ENCODE data around the gene ARHGAP21. TPM values are rescaled to one million over a fixed set of nuclear protein-coding genes. Genes with fewer than 3 reads are reported as not detected.
A peak's percentile ranks its signal among the peaks of the same experiment; 100 is the strongest.

The ARHGAP21 gene
- total RNA-seq, 4 donors from 2014 or later, result 15.3 to 59.1 (median 37.1) TPM

- H3K9me3 ChIP-seq, result no peaks in the 10 kb centered on the region
- H3K4me1 ChIP-seq, result peaks cover 0 to 32% (median 0%) of the 10 kb centered on the region in 3 donors
- 92 to 95% methylated on average over 3 of the region's 3 CpGs for WGBS, 2 donors
- H3K27ac ChIP-seq, result no peak overlapping the region
- no peak overlapping the region for H3K4me3 ChIP-seq
- H3K27me3 ChIP-seq, result no peaks in the 10 kb centered on the region
- intact Hi-C loops (cut with DNase I), result no loop called here
- TF ChIP-seq, protein P1, sequence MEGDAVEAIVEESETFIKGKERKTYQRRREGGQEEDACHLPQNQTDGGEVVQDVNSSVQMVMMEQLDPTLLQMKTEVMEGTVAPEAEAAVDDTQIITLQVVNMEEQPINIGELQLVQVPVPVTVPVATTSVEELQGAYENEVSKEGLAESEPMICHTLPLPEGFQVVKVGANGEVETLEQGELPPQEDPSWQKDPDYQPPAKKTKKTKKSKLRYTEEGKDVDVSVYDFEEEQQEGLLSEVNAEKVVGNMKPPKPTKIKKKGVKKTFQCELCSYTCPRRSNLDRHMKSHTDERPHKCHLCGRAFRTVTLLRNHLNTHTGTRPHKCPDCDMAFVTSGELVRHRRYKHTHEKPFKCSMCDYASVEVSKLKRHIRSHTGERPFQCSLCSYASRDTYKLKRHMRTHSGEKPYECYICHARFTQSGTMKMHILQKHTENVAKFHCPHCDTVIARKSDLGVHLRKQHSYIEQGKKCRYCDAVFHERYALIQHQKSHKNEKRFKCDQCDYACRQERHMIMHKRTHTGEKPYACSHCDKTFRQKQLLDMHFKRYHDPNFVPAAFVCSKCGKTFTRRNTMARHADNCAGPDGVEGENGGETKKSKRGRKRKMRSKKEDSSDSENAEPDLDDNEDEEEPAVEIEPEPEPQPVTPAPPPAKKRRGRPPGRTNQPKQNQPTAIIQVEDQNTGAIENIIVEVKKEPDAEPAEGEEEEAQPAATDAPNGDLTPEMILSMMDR (IDR thresholded peaks at IDR 0.05), result no peak
- TF ChIP-seq POLR2A (IDR thresholded peaks at IDR 0.05), result no peak
- no peaks in the 10 kb centered on the region for H3K36me3 ChIP-seq
- no peak for DNase-seq
Observed at GRCh38 chr10:24698270-24698669, 25.4 kb downstream of the ARHGAP21 start.

DNA sequence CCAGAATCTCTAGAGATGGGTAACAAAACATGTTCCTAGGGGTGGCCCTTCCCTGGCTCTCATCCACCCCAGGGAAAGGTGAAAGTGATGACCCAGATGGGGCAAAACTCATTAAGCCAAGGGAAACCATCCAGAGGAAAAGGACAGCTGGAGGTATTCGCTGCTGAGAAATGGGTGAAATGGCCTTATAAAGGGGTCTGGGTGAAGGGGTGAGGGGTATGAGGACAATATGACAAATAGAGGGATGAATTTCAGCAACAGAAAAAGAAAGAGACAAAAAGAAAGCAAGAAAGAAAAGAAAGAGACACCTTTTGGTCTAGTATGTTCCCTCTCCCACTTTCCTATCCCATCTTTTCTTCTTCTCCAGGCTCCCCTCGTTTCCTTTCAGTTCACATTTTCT lies 26.6 kb downstream of the ARHGAP21 start:
- no peak for TF ChIP-seq POLR2A (IDR thresholded peaks at IDR 0.05)
- TF ChIP-seq, protein P1 (IDR thresholded peaks at IDR 0.05), result no peak
- WGBS, 2 donors, result 94 to 96% methylated on average over 2 of the region's 2 CpGs
- Histone ChIP-seq H3K4me1 (peaks cover 0 to 32% (median 0%) of the 10 kb centered on the region in 3 donors), H3K4me3 (no peak overlapping the region), H3K27ac (no peak overlapping the region), H3K9me3 (no peaks in the 10 kb centered on the region), H3K27me3 (no peaks in the 10 kb centered on the region), H3K36me3 (no peaks in the 10 kb centered on the region)
- DNase-seq, result no peak
- intact Hi-C loops (cut with DNase I), result no loop called here

- TF ChIP-seq, protein P1 (IDR thresholded peaks at IDR 0.05), result no peak
- TF ChIP-seq POLR2A (IDR thresholded peaks at IDR 0.05), result no peak
- no peak for DNase-seq
- no peaks in the 10 kb centered on the region for H3K36me3 ChIP-seq
- intact Hi-C loops (cut with DNase I), result no loop called here
- peaks cover 0 to 35% (median 0%) of the 10 kb centered on the region in 3 donors for H3K4me1 ChIP-seq
- WGBS, 2 donors, result 77 to 92% methylated on average over 3 of the region's 3 CpGs
- H3K4me3 ChIP-seq, result no peak overlapping the region
- H3K27me3 ChIP-seq, result no peaks in the 10 kb centered on the region
- no peak overlapping the region for H3K27ac ChIP-seq
- H3K9me3 ChIP-seq, result no peaks in the 10 kb centered on the region
Observed at GRCh38 chr10:24695452-24695851, 28.2 kb downstream of the ARHGAP21 start.

- WGBS, 2 donors, result 80 to 83% methylated on average over 5 of the region's 5 CpGs
- H3K27ac ChIP-seq, result no peak overlapping the region
- DNase-seq, result no peak
- TF ChIP-seq, protein P1 (IDR thresholded peaks at IDR 0.05), result no peak
- no peak for TF ChIP-seq POLR2A (IDR thresholded peaks at IDR 0.05)
- peaks cover 0 to 25% (median 0%) of the 10 kb centered on the region in 3 donors for H3K4me1 ChIP-seq
- H3K9me3 ChIP-seq, result no peaks in the 10 kb centered on the region
- H3K4me3 ChIP-seq, result no peak overlapping the region
- no peaks in the 10 kb centered on the region for H3K36me3 ChIP-seq
- intact Hi-C loops (cut with DNase I), result no loop called here
- H3K27me3 ChIP-seq, result no peaks in the 10 kb centered on the region
Observed at GRCh38 chr10:24694086-24694485, 29.6 kb downstream of the ARHGAP21 start.

GRCh38 chr10:24690961-24691512 lies 32.6 kb downstream of the ARHGAP21 start:
- no peak for TF ChIP-seq POLR2A (IDR thresholded peaks at IDR 0.05)
- TF ChIP-seq, protein P1 (IDR thresholded peaks at IDR 0.05), result no peak
- intact Hi-C loops (cut with DNase I), result no loop called here
- Histone ChIP-seq H3K4me1 (peaks cover 0 to 27% (median 0%) of the 10 kb centered on the region in 3 donors), H3K36me3 (no peaks in the 10 kb centered on the region), H3K27me3 (no peaks in the 10 kb centered on the region), H3K27ac (peak overlapping the region in 1 of 4 donors; percentile 7), H3K4me3 (no peak overlapping the region), H3K9me3 (no peaks in the 10 kb centered on the region)
- WGBS, 2 donors, result 73 to 76% methylated on average over 4 of the region's 4 CpGs
- no peak for DNase-seq

All from esophagus squamous epithelium (tissue), 5 donors.